Left ventricle myocardium inferior (tissue), 1 donor: ENCODE results near the gene DGCR8. TPM values are rescaled to one million over a fixed set of nuclear protein-coding genes. Genes with fewer than 3 reads are reported as not detected.

Experiments
- DNase-seq: peaks from one replicate; pipeline ENCODE4 v3.0.0-alpha.2; 2020
- H3K27ac ChIP-seq: fragments of 200-600 bp; replicated peaks from 2 replicates; pipeline ENCODE4 v1.8.0; 2021
- H3K27me3 ChIP-seq: fragments of 200-600 bp; 2 replicates; pipeline ENCODE4 v1.8.0; 2021; ENCODE audit warnings: low read depth
- H3K36me3 ChIP-seq: fragments of 200-600 bp; 2 replicates; pipeline ENCODE4 v1.8.0; 2021
- H3K4me1 ChIP-seq: fragments of 200-600 bp; 2 replicates; pipeline ENCODE4 v1.8.0; 2021
- H3K4me3 ChIP-seq: fragments of 200-600 bp; 2 replicates; pipeline ENCODE4 v1.8.0; 2021; ENCODE audit warnings: mild to moderate bottlenecking, moderate library complexity
- H3K9me3 ChIP-seq: fragments of 200-600 bp; replicated peaks from 2 replicates; pipeline ENCODE4 v1.8.0; 2021
- CTCF ChIP-seq: fragments of 200-600 bp; IDR thresholded peaks from 2 replicates; pipeline ENCODE4 v1.8.0; 2021; ENCODE audit warnings: antibody characterized with exemption, mild to moderate bottlenecking, borderline replicate concordance
- intact Hi-C: fragments of 100-400 bp; cut with micrococcal nuclease; formaldehyde crosslinking; loops from one replicate; pipeline ENCODE4 v1.11.0; 2022
- total RNA-seq: library from RNA; stranded (reverse); fragmentation: NEBNext Ultra II Directional; extraction: Animal tissue kit (Norgen Biotek cat#: 25700); gene quantifications from one replicate; pipeline ENCODE4 v1.2.1, GENCODE V29; 2021
- donor health status: DM: no; HTN: yes; CAD: no; lungs with severe emphysema.

DGCR8 gene
- total RNA-seq, 1 donor from 2014 or later = 16.8 TPM

- Histone ChIP-seq H3K9me3 (no peaks in the 10 kb centered on the region), H3K4me1 (no peaks in the 10 kb centered on the region), H3K4me3 (no peak overlapping the region), H3K36me3 (peaks cover 42% of the 10 kb centered on the region), H3K27ac (no peak overlapping the region), H3K27me3 (no peaks in the 10 kb centered on the region)
- DNase-seq = no peak
- TF ChIP-seq CTCF = no peak
- intact Hi-C loops = no loop called here
Measured at GRCh38 chr22:20143883-20144665, 64.0 kb downstream of the DGCR8 start.

GRCh38 chr22:20145206-20145831 is 65.3 kb downstream of the DGCR8 start:
- H3K27me3 ChIP-seq = no peaks in the 10 kb centered on the region
- H3K27ac ChIP-seq = no peak overlapping the region
- no peak for TF ChIP-seq CTCF
- intact Hi-C loops = no loop called here
- no peak overlapping the region for H3K4me3 ChIP-seq
- no peaks in the 10 kb centered on the region for H3K4me1 ChIP-seq
- H3K9me3 ChIP-seq = no peaks in the 10 kb centered on the region
- H3K36me3 ChIP-seq = peaks cover 32% of the 10 kb centered on the region
- no peak for DNase-seq

- DNase-seq = no peak
- no peak overlapping the region for H3K27ac ChIP-seq
- no peak for TF ChIP-seq CTCF
- no peak overlapping the region for H3K4me3 ChIP-seq
- intact Hi-C loops = no loop called here
- peaks cover 28% of the 10 kb centered on the region for H3K36me3 ChIP-seq
- H3K9me3 ChIP-seq = no peaks in the 10 kb centered on the region
- no peaks in the 10 kb centered on the region for H3K27me3 ChIP-seq
- H3K4me1 ChIP-seq = no peaks in the 10 kb centered on the region
Measured at GRCh38 chr22:20145832-20146223, 65.8 kb downstream of the DGCR8 start.

- H3K4me3 ChIP-seq = no peak overlapping the region
- no peaks in the 10 kb centered on the region for H3K9me3 ChIP-seq
- H3K4me1 ChIP-seq = no peaks in the 10 kb centered on the region
- no peaks in the 10 kb centered on the region for H3K27me3 ChIP-seq
- no peak for TF ChIP-seq CTCF
- intact Hi-C loops = no loop called here
- H3K36me3 ChIP-seq = peaks cover 25% of the 10 kb centered on the region
- no peak overlapping the region for H3K27ac ChIP-seq
- DNase-seq = no peak
Measured at GRCh38 chr22:20146777-20147176, 66.7 kb downstream of the DGCR8 start.

GRCh38 chr22:20147237-20147988 is 67.4 kb downstream of the DGCR8 start:
- intact Hi-C loops = no loop called here
- no peaks in the 10 kb centered on the region for H3K9me3 ChIP-seq
- TF ChIP-seq CTCF = no peak
- H3K4me3 ChIP-seq = no peak overlapping the region
- H3K27ac ChIP-seq = no peak overlapping the region
- no peak for DNase-seq
- H3K4me1 ChIP-seq = no peaks in the 10 kb centered on the region
- H3K27me3 ChIP-seq = no peaks in the 10 kb centered on the region
- peaks cover 25% of the 10 kb centered on the region for H3K36me3 ChIP-seq
